Coronary artery (tissue), 2 donors: ENCODE measurements around the gene HTR4.

ENCODE experiments used
- DNase-seq: peaks from one replicate; pipeline ENCODE4 v3.0.0-alpha.2; 2017; ENCODE audit warnings: low spot score
- H3K27ac ChIP-seq, 2 donors: fragments of 200-600 bp; sonication (generic); one replicate each; pipeline ENCODE4 v1.5.1; 2016 to 2019
- H3K4me3 ChIP-seq: fragments of 200-600 bp; sonication (generic); 2 replicates; pipeline ENCODE4 v1.5.1; 2016; ENCODE audit warnings: mild to moderate bottlenecking, moderate library complexity
- TF ChIP-seq, protein P1 (sequence below): fragments of 200-600 bp; sonication (generic); IDR thresholded peaks from one replicate; pipeline ENCODE4 v1.5.1; 2019; ENCODE audit warnings: antibody characterized with exemption

HTR4 gene

DNA sequence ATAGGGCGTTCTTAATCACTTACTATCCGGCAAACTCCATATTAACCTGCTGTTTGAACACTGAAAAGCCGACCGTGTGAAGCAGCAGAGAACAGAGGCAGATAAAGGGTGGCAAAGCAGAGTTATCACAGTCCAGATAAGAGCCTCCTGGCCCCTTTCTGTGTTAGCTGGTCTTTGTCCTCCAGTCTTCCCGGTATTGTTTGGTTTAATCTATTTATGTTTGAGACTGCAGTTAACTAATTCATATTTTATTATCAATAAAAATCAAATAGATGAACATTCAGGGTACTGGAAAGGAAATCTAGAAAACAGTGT, 6.0 kb upstream of the HTR4 start:
- DNase-seq: no peak
- Histone ChIP-seq H3K27ac (no peak overlapping the region), H3K4me3 (no peak overlapping the region)
- TF ChIP-seq, protein P1, sequence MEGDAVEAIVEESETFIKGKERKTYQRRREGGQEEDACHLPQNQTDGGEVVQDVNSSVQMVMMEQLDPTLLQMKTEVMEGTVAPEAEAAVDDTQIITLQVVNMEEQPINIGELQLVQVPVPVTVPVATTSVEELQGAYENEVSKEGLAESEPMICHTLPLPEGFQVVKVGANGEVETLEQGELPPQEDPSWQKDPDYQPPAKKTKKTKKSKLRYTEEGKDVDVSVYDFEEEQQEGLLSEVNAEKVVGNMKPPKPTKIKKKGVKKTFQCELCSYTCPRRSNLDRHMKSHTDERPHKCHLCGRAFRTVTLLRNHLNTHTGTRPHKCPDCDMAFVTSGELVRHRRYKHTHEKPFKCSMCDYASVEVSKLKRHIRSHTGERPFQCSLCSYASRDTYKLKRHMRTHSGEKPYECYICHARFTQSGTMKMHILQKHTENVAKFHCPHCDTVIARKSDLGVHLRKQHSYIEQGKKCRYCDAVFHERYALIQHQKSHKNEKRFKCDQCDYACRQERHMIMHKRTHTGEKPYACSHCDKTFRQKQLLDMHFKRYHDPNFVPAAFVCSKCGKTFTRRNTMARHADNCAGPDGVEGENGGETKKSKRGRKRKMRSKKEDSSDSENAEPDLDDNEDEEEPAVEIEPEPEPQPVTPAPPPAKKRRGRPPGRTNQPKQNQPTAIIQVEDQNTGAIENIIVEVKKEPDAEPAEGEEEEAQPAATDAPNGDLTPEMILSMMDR: no peak

DNA sequence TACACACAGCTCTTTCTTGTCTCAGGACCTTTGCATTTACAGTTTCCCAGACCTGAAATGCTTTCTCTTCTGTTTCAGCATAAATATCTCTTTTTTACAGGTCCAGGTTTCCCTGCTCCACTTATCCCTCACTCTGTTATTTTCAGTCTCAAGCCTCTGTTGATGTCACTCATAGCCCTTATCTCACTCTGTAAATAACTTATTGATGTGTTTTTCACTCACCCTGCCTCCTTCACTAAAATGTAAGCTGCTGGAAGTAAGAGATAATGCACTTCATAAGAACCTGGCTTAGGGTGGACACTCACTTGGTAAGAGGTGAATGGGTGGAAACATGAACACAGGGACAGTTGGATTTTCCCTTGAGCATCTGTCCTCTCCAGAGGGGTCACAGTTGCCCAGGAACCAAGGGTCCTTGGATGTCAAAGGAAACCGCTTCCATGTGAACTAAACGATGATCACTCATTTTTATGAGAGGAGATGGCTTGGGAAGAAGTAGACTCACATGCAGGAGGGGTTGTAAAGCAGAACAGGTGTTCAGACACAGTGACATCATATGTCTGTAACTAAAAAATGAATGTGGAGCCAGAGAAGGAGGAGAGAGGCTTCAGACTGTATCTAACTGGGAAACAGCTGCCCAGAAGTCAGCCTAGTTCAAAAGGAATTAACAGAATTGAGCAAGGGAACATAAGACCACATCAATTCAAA, 5.5 kb upstream of the HTR4 start:
- TF ChIP-seq, protein P1: no peak
- DNase-seq: no peak
- no peak overlapping the region for H3K27ac ChIP-seq

DNA sequence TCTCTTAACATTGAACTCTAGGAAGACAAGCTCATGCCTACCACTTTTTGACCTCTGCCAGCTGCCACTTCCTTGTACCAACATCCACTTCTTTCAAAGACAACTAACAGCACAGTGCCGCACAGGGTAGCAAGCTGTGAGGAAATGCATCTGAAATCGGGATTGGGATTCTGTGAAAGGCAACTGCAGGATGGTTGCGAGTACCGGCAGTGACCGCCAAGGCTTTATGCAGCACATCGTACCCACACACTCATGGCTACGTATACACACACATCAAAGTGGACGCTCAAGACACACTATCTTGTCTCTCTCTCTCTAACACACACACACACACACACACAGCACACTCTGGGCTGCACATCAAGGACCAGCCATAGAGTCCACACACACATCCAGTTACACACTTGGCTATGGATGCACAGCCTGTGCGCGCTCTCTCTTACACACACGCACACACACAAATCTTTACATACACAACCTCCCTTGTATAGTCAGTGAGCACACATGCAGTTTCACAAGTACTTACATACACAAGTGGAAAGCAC, 964 bp downstream of the HTR4 start:
- peak overlapping the region; percentile 73 for H3K4me3 ChIP-seq
- TF ChIP-seq, protein P1: no peak

More for the DNA sequence above, 5.5 kb upstream of the HTR4 start:
- no peak overlapping the region for H3K4me3 ChIP-seq

DNA sequence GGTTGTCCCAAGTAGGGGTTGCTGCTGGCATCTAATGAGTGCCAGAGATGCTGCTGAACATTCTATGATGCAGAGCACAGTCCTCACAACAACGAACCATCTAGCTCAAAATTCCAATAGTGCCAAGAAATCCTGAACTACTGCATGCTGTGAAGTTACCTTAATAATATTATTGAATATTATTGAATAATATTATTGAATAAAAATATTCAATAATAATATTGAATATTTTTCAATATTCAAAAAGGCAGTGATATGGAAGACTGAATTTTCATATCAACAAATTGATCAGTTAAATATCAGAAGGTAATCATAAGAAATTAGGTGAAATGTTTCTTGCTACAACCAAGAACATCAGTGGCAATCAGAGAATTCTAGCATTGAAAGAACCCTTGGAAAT, 2.8 kb downstream of the HTR4 start:
- TF ChIP-seq, protein P1: no peak
- DNase-seq: no peak
- Histone ChIP-seq H3K27ac (no peak overlapping the region), H3K4me3 (no peak overlapping the region)

More for the DNA sequence above, 964 bp downstream of the HTR4 start:
- no peak for DNase-seq
- peak overlapping the region; percentile 36 to 70 for H3K27ac ChIP-seq

DNA sequence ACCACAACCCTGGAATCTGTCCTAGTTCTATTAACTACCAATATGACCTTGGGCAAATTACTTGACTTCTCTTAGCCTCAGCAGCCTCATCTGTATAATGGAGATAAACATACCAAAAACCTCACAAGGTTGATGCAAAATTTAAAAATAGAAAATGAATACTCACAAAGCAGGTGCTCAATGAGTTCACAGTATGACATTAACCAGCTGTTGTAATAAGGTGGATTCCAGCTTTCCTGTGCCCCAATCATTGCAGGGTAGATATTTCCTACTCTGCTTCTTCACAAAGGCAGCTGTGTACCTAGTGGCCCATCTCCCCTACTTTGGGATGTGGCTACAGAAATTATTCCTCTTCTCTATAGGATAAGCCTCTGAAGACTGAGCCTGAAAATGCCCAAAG, 8.8 kb downstream of the HTR4 start:
- Histone ChIP-seq H3K27ac (no peak overlapping the region), H3K4me3 (no peak overlapping the region)
- no peak for DNase-seq
- TF ChIP-seq, protein P1: no peak

DNA sequence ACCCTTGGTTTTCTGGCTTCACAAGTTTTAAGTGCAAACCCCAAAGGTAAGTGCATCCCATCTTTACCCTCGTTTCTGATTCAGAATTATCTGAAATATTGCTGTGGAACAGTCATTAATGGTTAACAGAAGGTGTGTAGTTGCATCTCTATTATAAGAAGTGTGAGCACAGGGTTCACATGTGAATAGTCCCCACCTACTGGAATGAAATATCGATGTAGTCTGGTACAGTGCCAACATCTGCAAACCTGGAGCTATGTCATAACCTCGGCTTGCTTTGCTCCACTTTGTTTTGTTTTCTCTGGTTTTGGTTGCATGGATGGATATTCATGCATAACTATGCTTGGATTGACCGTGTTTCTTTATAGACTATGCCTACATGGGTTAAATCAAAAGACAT, 12.6 kb downstream of the HTR4 start:
- DNase-seq: no peak
- TF ChIP-seq, protein P1: no peak
- Histone ChIP-seq H3K27ac (no peak overlapping the region), H3K4me3 (no peak overlapping the region)

DNA sequence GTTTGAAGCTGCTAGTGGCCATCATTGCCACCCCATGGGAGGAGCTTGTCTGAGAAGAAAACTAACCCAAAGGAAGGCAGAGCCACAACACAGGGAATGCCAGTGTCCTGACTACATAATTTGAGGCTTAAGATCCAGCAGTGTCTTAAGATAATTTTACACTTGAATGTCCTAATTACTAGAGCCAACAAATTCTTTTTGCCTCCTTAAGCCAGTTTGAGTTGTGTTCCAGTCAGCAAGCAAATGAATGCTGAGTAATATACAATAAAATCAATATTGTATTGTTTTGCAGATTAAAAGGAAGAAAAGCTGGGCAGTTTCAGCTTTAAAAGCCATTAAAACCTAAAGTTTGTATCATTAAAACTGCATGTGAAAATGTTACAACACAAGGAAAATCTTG, 13.9 kb downstream of the HTR4 start:
- TF ChIP-seq, protein P1: no peak
- Histone ChIP-seq H3K4me3 (no peak overlapping the region), H3K27ac (no peak overlapping the region)
- DNase-seq: no peak
